NT2/D1 (cell line): ENCODE measurements around the gene SLC66A1.

ENCODE experiments used
- SUZ12 ChIP-seq: IDR thresholded peaks from 2 replicates; pipeline ENCODE4 v1.6.1; 2011; ENCODE audit not compliant: insufficient read length, insufficient read depth; ENCODE audit errors: extremely low read depth
- ZNF274 ChIP-seq: IDR thresholded peaks from 2 replicates; pipeline ENCODE4 v1.6.1; 2011; ENCODE audit warnings: mild to moderate bottlenecking, low read depth, low read length

DNA sequence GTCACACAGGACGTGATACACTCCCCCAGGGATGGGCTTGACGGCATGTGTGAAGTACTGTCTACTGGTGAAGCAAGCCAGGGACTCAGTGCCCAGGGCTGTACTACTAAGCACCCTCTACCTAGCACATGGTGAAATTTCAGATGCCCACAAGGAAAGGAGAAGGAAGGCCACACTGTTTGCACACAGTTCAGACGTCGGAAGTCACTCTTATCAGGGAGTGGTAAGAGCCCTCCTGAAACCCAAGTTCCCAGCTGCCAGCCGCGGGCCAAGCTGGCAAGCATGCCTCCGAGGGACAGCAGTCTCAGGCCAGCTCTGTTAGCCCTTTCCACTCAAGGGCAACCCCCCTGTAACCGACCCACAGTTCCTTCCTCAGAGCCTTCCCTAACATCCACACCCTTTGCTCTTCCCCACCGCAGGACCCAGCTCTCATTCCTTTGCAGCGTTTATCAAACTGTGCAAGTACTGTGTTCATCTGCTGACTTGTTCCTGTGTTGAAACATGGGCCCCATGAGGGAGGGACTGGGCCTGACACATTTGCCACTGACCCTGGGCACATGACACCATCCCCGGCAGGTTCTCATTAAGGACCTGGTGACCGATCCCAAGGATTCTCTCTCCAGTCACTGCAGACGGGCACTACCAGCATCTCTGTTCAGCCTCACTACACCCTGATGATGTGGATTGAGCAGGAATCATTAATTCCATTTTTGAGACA, 58.5 kb downstream of the SLC66A1 start:
- no peak for TF ChIP-seq ZNF274
- no peak for TF ChIP-seq SUZ12
